Heart right ventricle (tissue), 16 donors: ENCODE measurements around the gene ZNF865. TPM values are rescaled to one million over a fixed set of nuclear protein-coding genes. Genes with fewer than 3 reads are reported as not detected.

Experiments used
- ATAC-seq, 8 donors: fragments of 200-7000 bp; cut with Tn5 transposase; one replicate each; pipeline ENCODE4 v1.9.1; 2020; ENCODE audit warnings: mild to moderate bottlenecking in 8 of 8, moderate library complexity in 8 of 8, moderate number of reproducible peaks in 1 of 8
- DNase-seq, 2 donors: peaks; one replicate each; pipeline ENCODE4 v3.0.0-alpha.2; 2020
- H3K27ac ChIP-seq, 10 donors: fragments of 200-600 bp; sonication (generic) in 2 of 10; one replicate each; pipeline versions ENCODE4 v1.5.0 to v1.8.0; 2020 to 2022; ENCODE audit warnings: mild to moderate bottlenecking in 3 of 10
- H3K27me3 ChIP-seq, 7 donors: fragments of 200-600 bp; one replicate each; pipeline ENCODE4 v1.8.0; 2021 to 2022; ENCODE audit warnings: mild to moderate bottlenecking in 2 of 7
- H3K36me3 ChIP-seq, 9 donors: fragments of 200-600 bp; sonication (generic) in 1 of 9; one replicate each; pipeline versions ENCODE4 v1.5.0 to v1.8.0; 2020 to 2022; ENCODE audit warnings: mild to moderate bottlenecking in 2 of 9
- H3K4me1 ChIP-seq, 9 donors: fragments of 200-600 bp; sonication (generic) in 1 of 9; one replicate each; pipeline versions ENCODE4 v1.5.0 to v1.8.0; 2020 to 2022; ENCODE audit warnings: mild to moderate bottlenecking in 4 of 9
- H3K4me3 ChIP-seq, 10 donors: fragments of 200-600 bp; sonication (generic) in 2 of 10; one replicate each; pipeline versions ENCODE4 v1.5.0 to v1.8.0; 2020 to 2022; ENCODE audit warnings: mild to moderate bottlenecking in 7 of 10, moderate library complexity in 2 of 10
- H3K9me3 ChIP-seq, 11 donors: fragments of 200-600 bp in 10 of 11; sonication (generic) in 2 of 11; one replicate each; pipeline versions ENCODE4 v1.5.0 to v1.8.0; 2013 to 2022; ENCODE audit warnings: mild to moderate bottlenecking in 2 of 11, control low read depth in 1 of 11, moderate library complexity in 1 of 11
- WGBS, 2 donors: extraction: QIAGEN DNeasy Blood & Tissue Kit; methylation state at CpG; one replicate each; pipeline ENCODE4 v1.1.7; 2013; ENCODE audit warnings: inconsistent platforms in 1 of 2; 5-methylcytosine and 5-hydroxymethylcytosine counted together
- intact Hi-C, 10 donors: fragments of 100-400 bp; cut with DNase I; formaldehyde crosslinking; loops; one replicate each; pipeline versions ENCODE4 v1.11.1 to v1.14.2; 2022
- polyA plus RNA-seq, 2 donors: library from polyadenylated mRNA; stranded (reverse); fragments of 200-250 nt; gene quantifications; one replicate each; pipeline ENCODE4 v1.2.3, GENCODE V29; 2013
- total RNA-seq, 10 donors: library from RNA; stranded (reverse); fragmentation: NEBNext Ultra II Directional in 3 of 10; extraction: Animal tissue kit (Norgen Biotek cat#: 25700) in 3 of 10; gene quantifications; one replicate each; pipeline versions ENCODE4 v1.2.1 to v1.2.4, GENCODE V29; 2021 to 2023
- TF ChIP-seq, protein P1 (sequence below), 9 donors: fragments of 200-600 bp; sonication (generic) in 2 of 9; IDR thresholded peaks; one replicate each; pipeline versions ENCODE4 v1.5.0 to v1.8.0; 2021 to 2022; ENCODE audit warnings: antibody characterized with exemption in 9 of 9, mild to moderate bottlenecking in 5 of 9, moderate library complexity in 1 of 9
- donor health status: Arrhythmogenic right ventricular cardiomyopathy.
- donor health status: ischemic (EF 13 %, LVEDD 7.1; RV severe dilation, severe dysfunction).
- donor health status: healthy with polysubstance abuse.
- donor health status: DM: no; HTN: yes; CAD: no.
- donor health status: DM: no; HTN: no; CAD: no.
- donor health status: ischemic (EF 25% LVEDD 6.9; RV normal size, moderate dysfunction).
- donor health status: ischemic (EF 25% LVEDD 5.7; RV mildly dilated, moderate dysfunction).
- donor health status: healthy.
- donor health status: DM: yes; HTN: yes; CAD: no.
- donor health status: Ischemic cardiomyopathy.
- donor health status: ischemic (EF 35%, LVEDD 5.7; RV mildly dilated, moderate dysfunction).
- donor health status: nonischemic (EF 11% LVEDD 7.7; RV severe dilation, severe dysfunction).
- donor health status: DM: yes; HTN: yes; CAD: no.
- donor health status: PGD.
- donor health status: ischemic (EF 29% LVEDD 5.4; RV normal size, mild dysfunction).
- donor health status: nonischemic (EF 23%, LVEDD 6.1; RV moderate dilation, normal function).

Gene ZNF865
- total and polyA plus RNA-seq, 12 donors = 11.8 to 26.5 (median 13.7) TPM

DNA sequence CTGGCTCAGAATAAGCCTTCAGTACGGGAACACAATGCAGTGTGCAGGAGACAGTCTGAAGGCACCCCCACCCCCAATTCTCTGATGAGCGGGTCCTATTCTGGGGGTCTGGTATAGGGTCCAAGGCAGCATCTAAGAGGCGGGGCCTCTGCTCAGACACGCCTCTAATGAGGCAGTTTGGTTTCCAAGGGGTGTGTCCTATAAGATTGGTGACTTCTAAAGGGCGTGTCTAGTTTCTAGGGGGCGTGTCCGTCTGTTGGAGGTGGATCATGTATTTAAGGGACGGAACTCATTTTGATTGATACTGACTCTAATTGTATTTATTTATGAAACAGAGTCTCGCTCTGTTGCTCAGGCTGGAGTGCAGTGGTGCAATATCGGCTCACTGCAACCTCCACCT lies 14.8 kb upstream of the ZNF865 start:
- H3K27me3 ChIP-seq = peaks cover 0 to 15% (median 0%) of the 10 kb centered on the region in 7 donors
- DNase-seq = no peak
- no peak overlapping the region for H3K4me3 ChIP-seq
- H3K36me3 ChIP-seq = peaks cover 0 to 35% (median 13%) of the 10 kb centered on the region in 9 donors
- H3K4me1 ChIP-seq = peaks cover 10 to 25% (median 20%) of the 10 kb centered on the region in 9 donors
- H3K9me3 ChIP-seq = no peaks in the 10 kb centered on the region
- H3K27ac ChIP-seq = no peak overlapping the region
- ATAC-seq = no peak
- 85 to 87% methylated on average over 10 of the region's 10 CpGs for WGBS, 2 donors
- TF ChIP-seq, protein P1, sequence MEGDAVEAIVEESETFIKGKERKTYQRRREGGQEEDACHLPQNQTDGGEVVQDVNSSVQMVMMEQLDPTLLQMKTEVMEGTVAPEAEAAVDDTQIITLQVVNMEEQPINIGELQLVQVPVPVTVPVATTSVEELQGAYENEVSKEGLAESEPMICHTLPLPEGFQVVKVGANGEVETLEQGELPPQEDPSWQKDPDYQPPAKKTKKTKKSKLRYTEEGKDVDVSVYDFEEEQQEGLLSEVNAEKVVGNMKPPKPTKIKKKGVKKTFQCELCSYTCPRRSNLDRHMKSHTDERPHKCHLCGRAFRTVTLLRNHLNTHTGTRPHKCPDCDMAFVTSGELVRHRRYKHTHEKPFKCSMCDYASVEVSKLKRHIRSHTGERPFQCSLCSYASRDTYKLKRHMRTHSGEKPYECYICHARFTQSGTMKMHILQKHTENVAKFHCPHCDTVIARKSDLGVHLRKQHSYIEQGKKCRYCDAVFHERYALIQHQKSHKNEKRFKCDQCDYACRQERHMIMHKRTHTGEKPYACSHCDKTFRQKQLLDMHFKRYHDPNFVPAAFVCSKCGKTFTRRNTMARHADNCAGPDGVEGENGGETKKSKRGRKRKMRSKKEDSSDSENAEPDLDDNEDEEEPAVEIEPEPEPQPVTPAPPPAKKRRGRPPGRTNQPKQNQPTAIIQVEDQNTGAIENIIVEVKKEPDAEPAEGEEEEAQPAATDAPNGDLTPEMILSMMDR (IDR thresholded peaks at IDR 0.05) = no peak
- intact Hi-C loops = no loop called here

DNA sequence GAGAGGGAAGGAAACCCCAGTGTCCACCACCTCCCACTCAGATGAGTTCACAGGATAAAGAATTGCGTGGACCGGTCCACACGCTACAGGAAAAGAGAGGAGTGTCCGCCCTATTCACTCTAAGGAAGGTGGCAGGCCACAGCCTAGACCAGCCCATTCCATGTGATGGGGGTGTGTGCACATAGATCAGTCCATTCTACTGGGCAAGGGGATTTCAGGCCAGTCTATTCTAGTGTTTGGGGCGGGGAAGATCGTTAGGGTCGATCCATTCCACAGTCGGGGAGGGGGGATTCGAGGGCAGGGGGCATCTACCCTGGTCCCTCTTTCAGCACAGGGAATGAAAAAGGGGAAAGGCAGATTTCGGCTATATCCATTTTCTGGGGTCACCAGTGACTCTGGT lies 13.9 kb upstream of the ZNF865 start:
- DNase-seq = no peak
- H3K4me1 ChIP-seq = peaks cover 5 to 16% (median 12%) of the 10 kb centered on the region in 9 donors
- ATAC-seq = no peak
- 78 to 81% methylated on average over 10 of the region's 10 CpGs for WGBS, 2 donors
- no peak overlapping the region for H3K27ac ChIP-seq
- no peak overlapping the region for H3K4me3 ChIP-seq
- H3K36me3 ChIP-seq = peaks cover 0 to 44% (median 13%) of the 10 kb centered on the region in 9 donors
- intact Hi-C loops = no loop called here
- H3K27me3 ChIP-seq = peaks cover 0 to 5% (median 0%) of the 10 kb centered on the region in 7 donors
- TF ChIP-seq, protein P1 (IDR thresholded peaks at IDR 0.05) = no peak
- H3K9me3 ChIP-seq = no peaks in the 10 kb centered on the region

DNA sequence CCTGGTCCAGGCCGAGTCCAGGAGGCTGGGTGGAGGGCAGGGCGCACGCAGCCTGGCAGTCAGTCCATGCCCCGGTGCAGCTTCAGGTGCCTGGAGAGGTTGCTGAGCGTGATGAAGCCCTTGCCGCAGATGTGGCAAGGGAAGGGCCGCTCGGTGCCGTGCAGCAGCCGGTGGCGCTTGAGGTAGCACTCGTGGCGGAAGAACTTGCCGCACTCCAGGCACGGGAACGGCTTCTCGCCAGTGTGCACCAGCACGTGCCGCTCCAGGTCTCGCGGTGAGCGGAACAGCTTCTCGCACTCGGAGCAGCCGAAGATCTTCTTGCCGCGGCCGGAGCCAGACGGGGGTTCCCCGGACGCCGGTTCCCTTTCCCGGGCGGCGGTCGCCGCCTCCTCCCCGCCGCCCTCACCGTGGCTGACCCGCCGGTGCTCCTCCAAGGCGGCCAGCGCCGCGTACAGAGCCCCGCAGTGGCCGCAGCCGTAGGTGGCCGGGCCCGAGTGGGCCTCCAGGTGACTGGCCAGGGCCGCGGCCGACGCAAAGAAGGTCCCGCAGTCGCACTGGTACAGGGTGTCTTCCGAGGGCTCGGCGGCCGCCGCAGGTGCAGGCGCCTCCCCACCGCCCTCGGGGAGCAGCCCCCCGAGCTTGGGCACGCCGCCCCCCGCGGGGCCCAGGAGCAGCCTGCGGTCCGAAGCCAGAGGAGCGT lies 12.9 kb upstream of the ZNF865 start:
- intact Hi-C loops = no loop called here
- ATAC-seq (peak in 1 of 8 donors; percentile 12), DNase-seq (no peak)
- peaks cover 0 to 6% (median 4%) of the 10 kb centered on the region in 9 donors for H3K4me1 ChIP-seq
- WGBS, 2 donors = 86 to 89% methylated on average over 43 to 73 of the region's 73 CpGs
- no peak overlapping the region for H3K4me3 ChIP-seq
- H3K36me3 ChIP-seq = peaks cover 0 to 54% (median 13%) of the 10 kb centered on the region in 9 donors
- no peaks in the 10 kb centered on the region for H3K9me3 ChIP-seq
- no peak overlapping the region for H3K27ac ChIP-seq
- TF ChIP-seq, protein P1 (IDR thresholded peaks at IDR 0.05) = no peak
- no peaks in the 10 kb centered on the region for H3K27me3 ChIP-seq

DNA sequence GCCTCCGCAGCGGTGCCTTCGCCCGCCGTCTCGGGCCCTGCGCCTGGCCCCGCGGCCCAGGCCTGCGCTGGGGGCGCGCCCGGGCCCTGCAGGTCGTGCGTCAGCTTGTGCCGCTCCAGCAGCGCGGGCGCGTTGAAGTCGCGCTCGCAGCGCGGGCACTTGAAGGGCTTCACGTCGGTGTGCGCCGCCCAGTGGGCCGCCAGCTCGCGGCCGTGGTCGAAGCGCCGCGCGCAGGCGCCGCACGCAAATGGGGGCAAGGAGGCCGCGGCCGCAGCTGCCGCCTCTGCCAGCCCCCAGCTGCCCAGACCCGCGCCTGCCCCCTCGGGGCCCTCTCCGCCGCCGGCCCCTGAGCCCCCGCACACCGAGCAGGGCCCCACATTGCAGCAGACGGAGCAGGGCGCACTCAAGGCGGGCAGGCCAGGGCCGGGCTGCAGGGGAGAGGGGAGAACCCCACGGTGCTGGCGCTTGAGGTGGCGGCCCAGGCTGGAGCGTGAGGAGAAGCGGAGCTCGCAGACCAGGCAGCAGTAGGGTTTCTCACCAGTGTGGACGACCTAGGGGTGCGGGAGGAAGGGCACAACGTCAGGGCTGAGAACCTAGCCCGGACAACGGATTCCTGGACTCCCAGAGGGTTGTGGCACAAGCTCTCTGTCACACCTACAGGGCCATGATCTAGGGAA lies 12.2 kb upstream of the ZNF865 start:
- Histone ChIP-seq H3K36me3 (peaks cover 0 to 54% (median 13%) of the 10 kb centered on the region in 9 donors), H3K27ac (no peak overlapping the region), H3K9me3 (no peaks in the 10 kb centered on the region), H3K4me1 (peaks cover 0 to 3% (median 0%) of the 10 kb centered on the region in 9 donors), H3K4me3 (no peak overlapping the region), H3K27me3 (no peaks in the 10 kb centered on the region)
- TF ChIP-seq, protein P1 (IDR thresholded peaks at IDR 0.05) = no peak
- ATAC-seq (peak in 3 of 8 donors; percentile 12 to 44 (median 37)), DNase-seq (no peak)
- intact Hi-C loops = no loop called here
- 66 to 81% methylated on average over 64 to 68 of the region's 68 CpGs for WGBS, 2 donors
